Head of caudate nucleus (tissue), 42 donors: ENCODE results near the gene ELOA.

Experiments used
- DNase-seq, 42 donors: peaks; one replicate each; pipeline versions ENCODE4 v3.0.0 to v3.0.0-alpha.2; 2020 to 2021; ENCODE audit warnings: mixed read lengths in 7 of 42
- intact Hi-C: fragments of 100-400 bp; cut with DNase I; formaldehyde crosslinking; loops from one replicate; pipeline ENCODE4 v1.15.0; 2022

Gene ELOA

GRCh38 chr1:23743287-23744152, at the start of gene ELOA:
ELOA (plus strand) TSS chr1:23743471; CDS start chr1:23743504, 33 bp downstream.
- DNase-seq = peak; percentile 31 to 90 (median 81)
- intact Hi-C loops = no loop called here

GRCh38 chr1:23693599-23693998, 49.7 kb upstream of the ELOA start:
- no peak for DNase-seq
- intact Hi-C loops = no loop called here

GRCh38 chr1:23694371-23694770, 48.9 kb upstream of the ELOA start:
- DNase-seq = peak in 1 of 42 donors; percentile 34
- intact Hi-C loops = no loop called here

- DNase-seq = no peak
- intact Hi-C loops = no loop called here
These were observed 47.6 kb upstream of the ELOA start for GRCh38 chr1:23695667-23696066.

GRCh38 chr1:23696335-23696989, 46.8 kb upstream of the ELOA start:
- intact Hi-C loops = no loop called here
- DNase-seq = no peak

GRCh38 chr1:23698466-23698865, 44.8 kb upstream of the ELOA start:
- intact Hi-C loops = no loop called here
- DNase-seq = no peak

- no peak for DNase-seq
- intact Hi-C loops = no loop called here
These were observed 43.7 kb upstream of the ELOA start for GRCh38 chr1:23699280-23700179.

GRCh38 chr1:23701310-23701709, 42.0 kb upstream of the ELOA start:
- intact Hi-C loops = no loop called here

GRCh38 chr1:23701996-23702395, 41.3 kb upstream of the ELOA start:
- no peak for DNase-seq
- intact Hi-C loops = no loop called here

More at GRCh38 chr1:23701310-23701709, 42.0 kb upstream of the ELOA start:
- DNase-seq = no peak

- DNase-seq = no peak
- intact Hi-C loops = no loop called here
These were observed 38.3 kb upstream of the ELOA start for GRCh38 chr1:23704834-23705495.

GRCh38 chr1:23709229-23709628, 34.0 kb upstream of the ELOA start:
- DNase-seq = no peak
- intact Hi-C loops = no loop called here

- intact Hi-C loops = no loop called here
These were observed 24.8 kb upstream of the ELOA start for GRCh38 chr1:23718482-23718881.

GRCh38 chr1:23719162-23719820, 24.0 kb upstream of the ELOA start:
- intact Hi-C loops = no loop called here
- no peak for DNase-seq

More at GRCh38 chr1:23718482-23718881, 24.8 kb upstream of the ELOA start:
- DNase-seq = no peak

- DNase-seq = no peak
- intact Hi-C loops = no loop called here
These were observed 22.8 kb upstream of the ELOA start for GRCh38 chr1:23720256-23720995.

GRCh38 chr1:23722652-23723051, 20.6 kb upstream of the ELOA start:
- no peak for DNase-seq
- intact Hi-C loops = no loop called here

GRCh38 chr1:23726686-23727085, 16.6 kb upstream of the ELOA start:
- DNase-seq = no peak
- intact Hi-C loops = no loop called here

- peak in 33 of 42 donors; percentile 5 to 67 (median 34) for DNase-seq
- intact Hi-C loops = no loop called here
These were observed 15.9 kb upstream of the ELOA start for GRCh38 chr1:23727362-23727811.
